Measurements from ENCODE around the gene U2AF1.
"Not testable (repeated sequence)": the region's sequence is repeated elsewhere in the genome, so short reads cannot be mapped to it uniquely, and the experiment has no call there.

U2AF1 gene

DNA sequence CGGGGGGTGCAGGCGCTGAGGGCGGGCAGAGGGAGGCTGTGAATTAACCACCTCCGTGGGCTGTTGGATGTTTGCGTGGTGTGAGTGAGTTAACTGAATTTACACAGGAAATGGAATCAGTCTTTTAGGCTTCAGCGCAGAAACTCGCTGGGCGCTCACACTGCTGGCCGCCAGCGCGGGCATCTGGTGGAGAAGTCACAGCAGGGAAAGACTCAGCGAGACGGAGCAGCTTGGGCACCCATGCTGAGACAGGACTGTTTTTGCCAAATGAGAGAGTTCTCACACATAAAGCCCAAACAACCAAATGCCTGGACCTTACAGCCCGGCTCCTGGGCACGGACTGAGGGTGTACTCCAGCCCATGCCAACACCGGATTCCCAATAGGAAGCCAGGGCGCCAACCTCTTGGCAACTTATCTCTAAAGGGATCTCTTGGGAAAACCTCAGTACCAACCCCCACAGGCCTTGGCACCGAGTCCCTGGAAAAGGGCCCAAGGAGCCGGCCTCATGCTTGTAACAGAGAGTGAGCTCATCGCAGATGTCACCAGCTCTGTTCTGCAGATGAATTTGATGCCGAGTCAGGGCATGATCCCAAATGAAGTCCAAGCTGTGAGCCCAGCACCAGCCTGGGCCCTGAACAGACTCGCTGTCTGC lies 43.0 kb downstream of the U2AF1 start:
- not testable (repeated sequence) for H3K79me2 ChIP-seq (ENCODE audit: low read length); H2AFZ ChIP-seq (ENCODE audit: low read length); H3K9me3 ChIP-seq (replicated peaks; ENCODE audit: insufficient read depth, low read length); H3K4me3 ChIP-seq (ENCODE audit: low read length); H3K27ac ChIP-seq (ENCODE audit: low read length); H3K36me3 ChIP-seq (replicated peaks; ENCODE audit: insufficient read depth, low read length); H4K20me1 ChIP-seq (ENCODE audit: insufficient read depth, low read length); H3K27me3 ChIP-seq (replicated peaks; ENCODE audit: insufficient read depth, low read length); H3K4me1 ChIP-seq (ENCODE audit: low read length); H3K4me2 ChIP-seq (ENCODE audit: low read depth, low read length); H3F3A ChIP-seq (ENCODE audit: insufficient read depth, low read length); H3K9me2 ChIP-seq (replicated peaks; ENCODE audit: insufficient read depth, low read length); H3K9ac ChIP-seq (ENCODE audit: low read length); DNase-seq

DNA sequence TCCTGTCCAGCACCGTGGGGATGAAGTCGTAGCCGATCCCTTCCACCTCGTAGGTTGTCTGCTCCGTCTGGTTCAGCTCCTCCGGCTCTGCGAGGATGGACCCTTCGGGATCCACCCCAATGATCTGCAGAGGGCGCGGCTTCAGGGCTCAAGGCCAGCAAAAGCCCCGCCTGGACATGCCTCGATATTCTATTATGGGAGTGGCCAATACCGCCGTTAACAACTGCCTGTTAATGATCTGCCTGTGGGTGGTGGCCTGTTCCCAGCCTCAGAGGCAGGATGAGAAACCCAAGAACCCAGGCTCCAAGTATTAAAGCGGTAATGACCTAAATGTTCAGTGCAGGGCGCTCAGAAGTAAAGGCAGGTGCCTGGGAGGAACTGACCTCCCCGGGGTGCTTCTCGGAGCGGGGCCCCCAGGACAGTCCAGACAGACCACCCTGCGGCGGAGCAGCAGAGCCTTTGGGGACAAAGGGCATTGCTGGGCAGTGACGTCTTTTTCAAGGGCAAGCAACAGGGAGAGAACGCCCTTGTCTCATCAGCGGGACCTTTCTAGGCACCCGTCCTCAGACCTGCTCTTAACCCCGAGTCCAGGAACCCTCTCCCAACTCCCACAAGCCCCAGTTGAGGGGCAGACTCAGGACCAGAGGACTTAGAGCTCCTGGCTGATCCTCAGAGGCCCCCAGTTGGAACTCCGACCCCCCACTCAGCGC lies 44.3 kb downstream of the U2AF1 start:
- not testable (repeated sequence) for H3K36me3 ChIP-seq (replicated peaks; ENCODE audit: insufficient read depth, low read length); H3K79me2 ChIP-seq (ENCODE audit: low read length); H3F3A ChIP-seq (ENCODE audit: insufficient read depth, low read length); H3K4me1 ChIP-seq (ENCODE audit: low read length); H3K27me3 ChIP-seq (replicated peaks; ENCODE audit: insufficient read depth, low read length); H3K9ac ChIP-seq (ENCODE audit: low read length); H3K4me3 ChIP-seq (ENCODE audit: low read length); DNase-seq; H3K9me3 ChIP-seq (replicated peaks; ENCODE audit: insufficient read depth, low read length); H3K9me2 ChIP-seq (replicated peaks; ENCODE audit: insufficient read depth, low read length); H3K4me2 ChIP-seq (ENCODE audit: low read depth, low read length); H2AFZ ChIP-seq (ENCODE audit: low read length); H4K20me1 ChIP-seq (ENCODE audit: insufficient read depth, low read length); H3K27ac ChIP-seq (ENCODE audit: low read length)

DNA sequence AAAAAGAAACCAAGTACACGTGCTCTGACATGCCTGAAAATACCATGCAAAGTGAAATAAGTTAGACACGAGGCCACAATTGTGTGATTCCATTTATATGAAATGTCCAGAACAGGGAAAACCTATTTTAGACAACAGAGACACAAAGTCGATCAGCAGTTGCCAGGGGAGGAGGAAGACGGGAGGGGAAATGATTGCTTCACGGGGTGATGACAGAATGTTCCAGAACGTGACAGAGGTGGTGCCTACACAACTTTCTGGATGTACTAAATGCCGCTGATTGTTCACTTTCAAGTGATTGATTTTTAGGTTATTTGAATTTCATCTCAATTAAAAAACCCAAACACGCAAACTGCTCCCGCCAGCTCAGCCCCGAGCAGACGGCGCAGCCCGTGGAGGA lies 54.3 kb downstream of the U2AF1 start:
- H3F3A ChIP-seq (ENCODE audit: insufficient read depth, low read length); H3K36me3 ChIP-seq (replicated peaks; ENCODE audit: insufficient read depth, low read length); H4K20me1 ChIP-seq (ENCODE audit: insufficient read depth, low read length); H3K4me2 ChIP-seq (ENCODE audit: low read depth, low read length); H3K9ac ChIP-seq (ENCODE audit: low read length); H3K9me3 ChIP-seq (replicated peaks; ENCODE audit: insufficient read depth, low read length); DNase-seq; H3K4me1 ChIP-seq (ENCODE audit: low read length); H3K79me2 ChIP-seq (ENCODE audit: low read length); H3K27ac ChIP-seq (ENCODE audit: low read length); H3K9me2 ChIP-seq (replicated peaks; ENCODE audit: insufficient read depth, low read length); H3K27me3 ChIP-seq (replicated peaks; ENCODE audit: insufficient read depth, low read length); H2AFZ ChIP-seq (ENCODE audit: low read length); H3K4me3 ChIP-seq (ENCODE audit: low read length): not testable (repeated sequence)

DNA sequence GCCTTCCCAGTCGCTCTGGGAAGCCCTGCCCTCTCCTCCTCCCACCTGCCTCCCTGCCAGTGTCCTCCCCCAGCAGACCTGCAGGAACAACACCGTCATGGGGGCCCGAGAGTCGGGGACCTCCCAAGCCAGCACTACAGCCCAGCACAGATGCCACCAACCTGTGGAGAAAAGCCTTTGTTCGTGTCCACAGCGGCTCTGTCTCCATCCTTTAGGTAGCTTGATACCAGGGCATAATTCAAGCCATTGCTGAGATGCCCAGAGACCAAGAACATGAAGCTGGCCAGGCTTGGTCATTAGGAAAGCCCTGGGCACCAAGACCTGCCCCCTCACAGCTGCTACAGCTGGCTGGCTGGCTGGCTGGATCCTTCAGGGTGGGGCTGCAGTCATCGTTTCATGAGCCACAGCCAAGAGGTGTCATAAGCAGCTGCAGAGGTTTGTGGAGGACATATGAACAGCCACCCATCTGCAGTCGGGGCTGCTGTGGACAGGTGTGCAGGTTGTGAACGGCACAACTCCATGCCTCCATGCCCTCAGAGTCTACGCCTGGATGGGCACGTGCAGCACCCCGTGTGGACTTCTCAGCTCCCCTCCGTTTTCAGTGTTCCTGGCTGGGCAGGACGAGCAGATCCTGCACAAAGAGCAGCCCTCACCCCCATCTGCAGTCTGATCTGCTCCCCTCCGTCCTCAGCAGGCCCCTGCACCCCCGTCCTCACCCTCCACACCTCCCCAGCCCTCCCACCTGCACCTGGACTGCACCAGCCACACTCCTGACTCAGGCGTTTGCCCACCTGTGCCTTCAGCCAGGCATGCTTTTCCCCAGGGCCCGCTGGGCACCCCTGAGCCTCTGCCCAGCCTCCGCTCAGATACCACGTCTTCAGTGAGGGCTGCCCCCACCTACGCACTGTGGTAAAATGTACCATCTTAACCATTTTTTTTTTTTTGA lies 61.2 kb downstream of the U2AF1 start:
- DNase-seq; H3K9me3 ChIP-seq (replicated peaks; ENCODE audit: insufficient read depth, low read length); H3K27ac ChIP-seq (ENCODE audit: low read length); H3K27me3 ChIP-seq (replicated peaks; ENCODE audit: insufficient read depth, low read length); H3K4me2 ChIP-seq (ENCODE audit: low read depth, low read length); H3K9ac ChIP-seq (ENCODE audit: low read length); H3F3A ChIP-seq (ENCODE audit: insufficient read depth, low read length); H3K4me1 ChIP-seq (ENCODE audit: low read length); H2AFZ ChIP-seq (ENCODE audit: low read length); H3K9me2 ChIP-seq (replicated peaks; ENCODE audit: insufficient read depth, low read length); H3K4me3 ChIP-seq (ENCODE audit: low read length); H3K36me3 ChIP-seq (replicated peaks; ENCODE audit: insufficient read depth, low read length); H3K79me2 ChIP-seq (ENCODE audit: low read length); H4K20me1 ChIP-seq (ENCODE audit: insufficient read depth, low read length): not testable (repeated sequence)

DNA sequence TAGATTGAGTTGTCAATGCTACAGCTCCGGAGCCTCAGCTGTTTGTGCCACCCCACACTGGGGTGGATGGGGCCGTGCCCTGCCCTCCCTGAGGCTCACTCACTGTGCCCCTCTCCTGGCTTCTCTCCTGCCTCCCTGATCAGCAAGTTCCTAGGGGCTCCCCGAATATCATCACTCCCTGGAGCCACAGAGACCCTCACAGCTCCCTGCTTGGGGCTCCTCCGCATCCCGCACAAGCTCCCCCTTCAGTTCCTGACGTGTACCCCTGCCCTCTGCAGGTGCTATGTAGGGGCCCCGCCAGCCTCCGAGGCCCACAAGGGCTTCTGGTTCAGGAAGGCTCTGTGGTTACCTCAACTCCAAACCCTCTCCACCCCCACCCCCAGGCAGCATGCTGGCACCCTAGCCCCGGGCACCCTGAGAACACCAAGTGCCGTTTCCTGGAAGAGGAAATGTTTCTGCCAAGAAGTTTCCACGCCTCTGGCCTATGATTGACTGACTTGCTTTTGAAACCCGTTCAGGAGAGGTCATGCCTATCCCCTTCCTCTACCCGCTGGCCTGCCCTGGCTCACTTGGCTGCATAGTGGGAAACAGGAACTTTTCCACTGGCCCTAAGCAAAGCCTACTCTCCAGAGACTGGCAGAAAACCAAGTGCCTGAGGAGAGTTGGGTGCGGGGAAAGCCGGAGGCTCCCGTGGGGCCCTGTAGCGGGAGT lies 62.0 kb downstream of the U2AF1 start:
- not testable (repeated sequence) for H3K79me2 ChIP-seq (ENCODE audit: low read length); H3K27ac ChIP-seq (ENCODE audit: low read length); H2AFZ ChIP-seq (ENCODE audit: low read length); H3K9ac ChIP-seq (ENCODE audit: low read length); H3K9me2 ChIP-seq (replicated peaks; ENCODE audit: insufficient read depth, low read length); DNase-seq; H3K36me3 ChIP-seq (replicated peaks; ENCODE audit: insufficient read depth, low read length); H3K4me3 ChIP-seq (ENCODE audit: low read length); H3F3A ChIP-seq (ENCODE audit: insufficient read depth, low read length); H3K27me3 ChIP-seq (replicated peaks; ENCODE audit: insufficient read depth, low read length); H4K20me1 ChIP-seq (ENCODE audit: insufficient read depth, low read length); H3K9me3 ChIP-seq (replicated peaks; ENCODE audit: insufficient read depth, low read length); H3K4me2 ChIP-seq (ENCODE audit: low read depth, low read length); H3K4me1 ChIP-seq (ENCODE audit: low read length)

DNA sequence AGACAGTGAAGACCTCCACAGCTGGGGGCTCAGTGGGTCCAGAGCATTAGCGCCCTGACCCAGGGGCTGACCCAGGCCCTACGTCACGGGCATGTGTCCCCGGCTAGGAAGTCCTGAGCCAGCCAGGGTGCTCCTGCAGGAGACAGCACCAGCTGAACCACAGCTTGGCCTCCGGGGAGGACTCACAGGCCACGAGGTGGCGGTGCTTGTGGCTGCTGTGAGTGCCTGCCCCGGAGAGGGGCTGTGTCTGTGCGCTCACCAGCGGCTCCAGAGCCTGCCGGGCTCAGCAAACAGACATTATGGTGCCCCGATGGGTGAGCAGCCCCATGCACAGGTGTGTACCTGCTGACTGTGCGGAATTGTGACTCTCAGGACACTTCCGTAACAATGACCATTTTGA lies 62.8 kb downstream of the U2AF1 start:
- not testable (repeated sequence) for H3K4me2 ChIP-seq (ENCODE audit: low read depth, low read length); H3K4me1 ChIP-seq (ENCODE audit: low read length); H3K36me3 ChIP-seq (replicated peaks; ENCODE audit: insufficient read depth, low read length); H3K9me3 ChIP-seq (replicated peaks; ENCODE audit: insufficient read depth, low read length); H3K9me2 ChIP-seq (replicated peaks; ENCODE audit: insufficient read depth, low read length); H2AFZ ChIP-seq (ENCODE audit: low read length); H3K9ac ChIP-seq (ENCODE audit: low read length); H3K27ac ChIP-seq (ENCODE audit: low read length); H3K27me3 ChIP-seq (replicated peaks; ENCODE audit: insufficient read depth, low read length); H3F3A ChIP-seq (ENCODE audit: insufficient read depth, low read length); H4K20me1 ChIP-seq (ENCODE audit: insufficient read depth, low read length); H3K4me3 ChIP-seq (ENCODE audit: low read length); DNase-seq; H3K79me2 ChIP-seq (ENCODE audit: low read length)

DNA sequence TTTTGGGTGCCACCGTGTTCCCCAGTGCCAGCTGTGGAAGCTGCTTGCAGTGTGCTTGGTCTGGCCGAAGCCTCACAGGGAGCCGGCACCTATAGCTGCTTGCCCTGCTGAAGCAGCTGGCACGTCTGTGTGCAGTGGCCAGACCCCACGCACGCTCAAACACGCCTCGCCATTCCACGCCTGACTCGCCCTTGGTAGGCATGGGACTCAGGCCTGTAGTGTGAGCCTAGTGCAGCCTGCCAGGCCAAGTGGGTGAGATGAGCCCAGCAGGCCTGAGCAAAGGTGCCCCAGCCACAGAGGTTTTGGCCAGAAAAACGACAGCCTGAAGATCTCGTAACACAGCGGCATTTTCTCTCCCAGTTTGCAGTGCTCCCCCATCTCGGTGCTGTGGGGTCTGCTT lies 64.1 kb downstream of the U2AF1 start:
- H3K4me1 ChIP-seq (ENCODE audit: low read length); H3K27ac ChIP-seq (ENCODE audit: low read length); H4K20me1 ChIP-seq (ENCODE audit: insufficient read depth, low read length); H3K4me3 ChIP-seq (ENCODE audit: low read length); H3K9me3 ChIP-seq (replicated peaks; ENCODE audit: insufficient read depth, low read length); H3K9me2 ChIP-seq (replicated peaks; ENCODE audit: insufficient read depth, low read length); H3K4me2 ChIP-seq (ENCODE audit: low read depth, low read length); H3K36me3 ChIP-seq (replicated peaks; ENCODE audit: insufficient read depth, low read length); H3F3A ChIP-seq (ENCODE audit: insufficient read depth, low read length); H3K79me2 ChIP-seq (ENCODE audit: low read length); H3K27me3 ChIP-seq (replicated peaks; ENCODE audit: insufficient read depth, low read length); H3K9ac ChIP-seq (ENCODE audit: low read length); DNase-seq; H2AFZ ChIP-seq (ENCODE audit: low read length): not testable (repeated sequence)
